Kidney capillary endothelial cell (primary cell): ENCODE data around the gene NUCB1.

Experiments
- DNase-seq: peaks from one replicate; pipeline ENCODE4 v3.0.0-alpha.2; 2018; ENCODE audit warnings: low spot score

The NUCB1 gene

DNA sequence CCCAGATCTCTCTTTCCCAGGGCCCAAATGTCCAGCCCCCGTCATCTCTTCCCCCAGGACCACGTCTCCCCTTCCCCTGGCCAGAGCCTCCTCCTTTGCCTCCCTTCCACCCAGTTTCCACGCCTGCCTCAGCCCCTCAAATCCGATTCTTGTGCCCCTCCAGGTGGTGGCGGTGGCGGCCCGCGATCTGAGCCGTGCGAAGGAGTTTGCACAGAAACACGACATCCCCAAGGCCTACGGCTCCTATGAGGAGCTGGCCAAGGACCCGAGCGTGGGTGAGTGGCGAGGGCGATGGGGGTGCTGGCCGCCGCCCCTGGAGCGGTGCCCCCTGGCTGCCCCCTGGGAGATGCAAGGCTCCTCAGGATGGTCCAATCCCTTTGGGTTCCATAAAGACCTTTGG lies 34.7 kb downstream of the NUCB1 start:
- no peak for DNase-seq

DNA sequence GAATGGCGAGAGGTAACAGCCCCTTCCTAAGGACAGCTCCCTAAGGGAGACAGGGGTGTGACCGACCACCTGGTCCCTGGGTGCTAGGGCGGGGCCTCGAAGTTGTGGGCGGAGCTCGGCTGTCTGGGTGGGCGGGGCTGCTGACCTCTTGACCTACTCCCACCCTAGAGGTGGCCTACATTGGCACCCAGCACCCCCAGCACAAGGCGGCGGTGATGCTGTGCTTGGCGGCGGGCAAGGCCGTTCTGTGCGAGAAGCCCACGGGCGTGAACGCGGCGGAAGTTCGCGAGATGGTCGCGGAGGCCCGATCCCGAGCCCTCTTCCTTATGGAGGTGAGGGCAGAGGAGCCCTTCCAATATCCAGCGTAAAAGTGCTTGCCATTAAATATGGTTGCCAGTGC lies 35.8 kb downstream of the NUCB1 start:
- DNase-seq: no peak

DNA sequence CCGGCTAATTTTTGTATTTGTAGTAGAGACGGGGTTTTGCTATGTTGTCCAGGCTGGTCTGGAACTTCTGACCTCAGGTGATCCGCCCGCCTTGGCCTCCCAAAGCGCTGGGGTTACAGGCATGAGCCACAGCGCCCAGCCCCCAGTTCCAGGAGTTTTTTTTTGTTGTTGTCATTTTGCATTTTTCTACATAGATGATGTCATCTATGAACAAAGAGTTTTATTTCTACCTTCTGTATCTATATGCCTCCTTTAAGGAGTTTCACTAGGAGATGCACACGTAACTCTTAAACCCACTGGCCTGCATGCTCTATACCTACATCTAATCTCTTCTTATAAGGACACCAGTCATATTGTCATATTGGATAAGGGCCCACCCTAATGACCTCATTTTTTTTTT lies 38.1 kb downstream of the NUCB1 start:
- DNase-seq: no peak

DNA sequence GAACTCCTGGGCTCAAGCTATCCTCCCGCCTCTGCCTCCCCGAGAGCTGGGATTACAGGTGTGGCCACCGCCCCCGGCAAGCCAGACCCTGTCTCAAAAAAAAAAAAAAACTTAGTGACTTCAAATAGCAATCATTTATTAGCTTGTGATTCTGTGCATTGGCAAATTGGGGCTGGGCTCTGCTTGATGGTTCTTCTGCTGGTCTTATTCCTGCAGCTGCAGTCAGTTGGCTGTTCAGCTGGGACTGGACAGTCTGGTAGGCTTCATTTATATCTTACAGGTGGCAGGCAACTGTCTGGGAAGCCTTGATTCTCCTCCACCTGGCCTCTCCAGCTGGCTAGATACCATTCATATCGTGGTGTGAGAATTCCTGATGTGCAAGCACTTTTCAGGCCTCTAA lies 40.8 kb downstream of the NUCB1 start:
- DNase-seq: no peak

DNA sequence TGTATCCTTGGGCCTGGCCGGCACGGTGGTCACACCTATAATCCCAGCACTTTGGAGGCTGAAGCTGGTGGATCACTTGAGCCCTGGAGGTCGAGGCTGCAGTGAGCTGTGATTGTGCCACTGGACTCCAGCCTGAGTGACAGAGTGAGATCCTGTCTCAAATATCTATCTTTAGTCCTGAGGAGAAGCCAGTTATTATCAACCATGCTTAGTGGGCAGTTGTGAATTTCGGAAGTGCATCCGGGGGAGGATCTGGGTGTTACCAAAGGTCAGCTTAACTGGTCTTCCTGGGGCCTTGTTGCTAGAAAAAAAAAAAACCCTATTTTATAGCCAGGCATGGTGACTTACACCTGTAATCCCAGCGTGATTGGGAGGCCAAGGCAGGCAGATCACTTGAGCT lies 43.0 kb downstream of the NUCB1 start:
- DNase-seq: no peak

GRCh38 chr19:48945415-48945814 lies 45.3 kb downstream of the NUCB1 start:
- no peak for DNase-seq

- no peak for DNase-seq
Measured at GRCh38 chr19:48945817-48946216, 45.7 kb downstream of the NUCB1 start.

DNA sequence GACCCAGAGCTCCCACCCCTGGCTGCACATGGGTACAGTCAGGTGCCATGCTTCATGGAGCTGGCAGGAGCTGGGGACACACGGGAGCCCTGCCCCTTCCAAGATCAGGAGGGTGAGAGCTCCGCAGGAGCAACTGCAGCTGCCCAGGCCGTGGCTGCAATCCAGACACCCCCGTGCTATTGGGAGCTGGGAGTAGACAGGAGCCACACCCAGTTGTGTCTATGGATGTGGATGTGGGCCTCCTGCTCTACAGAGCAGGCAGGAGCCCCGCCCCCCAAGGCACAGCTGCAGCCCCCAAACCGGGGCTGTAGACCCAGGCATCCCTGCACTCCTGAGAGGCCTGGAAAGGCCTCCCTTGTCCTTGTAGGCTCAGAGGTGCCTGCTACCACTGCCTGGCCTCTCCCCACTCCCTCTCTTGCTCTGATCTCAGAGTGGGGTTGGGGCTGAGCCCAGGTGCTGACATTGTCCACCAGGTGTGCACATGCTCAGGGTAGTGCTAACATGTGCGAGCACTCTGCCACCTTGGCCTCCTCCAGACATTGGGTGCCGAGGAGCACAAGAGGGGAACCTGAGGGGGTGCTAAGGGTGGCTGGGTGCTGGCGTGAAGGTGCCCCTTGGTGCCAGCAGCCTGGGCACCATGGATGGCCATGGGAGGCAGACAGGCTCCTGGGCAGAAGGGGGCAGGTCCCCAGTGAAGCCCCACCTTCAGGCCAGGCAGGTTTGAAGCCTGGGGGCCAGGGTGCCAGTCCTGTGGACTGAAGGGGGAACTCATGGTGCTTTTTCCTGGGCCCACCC lies 46.5 kb downstream of the NUCB1 start:
- no peak for DNase-seq

DNA sequence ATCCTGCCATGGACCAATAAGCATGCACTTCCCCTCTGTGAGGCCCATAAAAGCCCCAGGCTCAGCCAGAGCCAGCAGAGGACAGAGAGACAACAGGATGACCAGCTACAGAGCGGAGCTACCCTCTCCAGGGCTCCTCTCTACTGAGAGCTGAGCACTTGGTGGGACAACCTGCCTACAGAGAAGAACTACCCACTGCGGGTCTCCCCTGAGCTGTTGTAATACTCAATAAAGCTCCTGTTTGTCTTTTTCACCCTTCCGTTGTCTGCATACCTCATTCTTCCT lies 47.1 kb downstream of the NUCB1 start:
- no peak for DNase-seq

DNA sequence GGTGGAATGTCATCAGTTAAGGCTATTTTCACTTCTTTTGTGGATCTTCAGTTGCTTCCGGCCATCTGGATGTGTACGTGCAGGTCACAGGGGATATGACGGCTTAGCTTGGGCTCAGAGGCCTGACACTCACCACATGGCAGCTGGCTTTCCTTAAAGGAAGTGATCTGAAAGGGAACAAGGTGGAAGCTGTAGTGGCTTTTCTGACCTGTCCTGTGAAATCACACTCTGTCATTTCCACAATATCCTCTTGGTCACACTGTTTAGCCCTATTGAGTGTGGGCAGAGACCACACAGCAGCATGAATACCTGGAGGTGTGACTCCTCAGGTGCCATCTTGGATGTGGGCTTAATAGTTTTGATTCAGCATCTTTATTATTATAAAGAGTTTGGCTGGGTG lies 50.0 kb downstream of the NUCB1 start:
- peak; percentile 96 for DNase-seq

- peak; percentile 46 for DNase-seq
Measured at GRCh38 chr19:48950830-48951519, 50.9 kb downstream of the NUCB1 start.

DNA sequence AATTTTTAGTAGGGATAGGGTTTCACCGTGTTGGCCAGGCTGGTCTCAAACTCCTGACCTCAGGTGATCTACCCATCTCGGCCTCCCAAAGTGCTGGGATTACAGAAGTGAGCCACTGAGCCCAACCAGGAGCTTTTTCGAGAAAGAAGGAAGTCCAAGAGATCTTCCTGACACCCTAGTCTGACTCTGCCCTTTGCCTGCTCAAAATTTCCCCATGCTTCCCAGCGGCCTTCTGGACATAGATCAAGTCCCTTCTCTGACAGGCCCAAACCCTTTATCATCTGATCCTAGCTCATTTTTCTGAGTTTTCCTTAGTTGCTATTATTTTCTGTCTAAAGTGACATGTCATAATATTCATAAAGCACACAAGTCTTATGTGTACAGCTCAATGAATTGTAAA lies 53.0 kb downstream of the NUCB1 start:
- DNase-seq: no peak

DNA sequence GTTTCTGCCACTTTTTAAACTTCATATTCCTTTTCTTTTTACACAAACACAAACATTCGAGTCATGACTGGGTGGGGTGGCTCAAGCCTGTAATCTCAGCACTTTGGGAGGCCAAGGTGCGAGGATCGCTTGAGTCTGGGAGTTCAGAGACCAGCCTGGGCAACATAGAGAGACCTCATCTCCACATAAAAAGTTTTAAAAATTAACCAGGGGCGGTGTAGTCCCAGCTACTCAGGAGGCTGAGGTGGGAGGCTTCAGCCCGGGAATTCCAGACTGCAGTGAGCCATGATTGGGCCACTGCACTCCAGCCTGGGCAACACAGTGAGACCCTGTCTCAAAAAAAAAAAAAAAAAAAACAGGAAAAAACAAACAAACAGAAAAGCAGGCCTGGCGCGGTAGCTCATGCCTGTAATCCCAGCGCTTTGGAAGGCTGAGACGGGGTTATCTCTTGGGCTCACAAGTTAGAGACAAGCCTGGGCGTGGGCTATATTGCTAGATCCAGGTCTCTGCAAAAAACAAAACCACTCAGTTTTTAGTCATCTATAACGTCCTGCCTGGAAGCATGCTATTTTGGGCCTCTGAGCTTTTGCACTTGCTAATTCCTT lies 54.0 kb downstream of the NUCB1 start:
- DNase-seq: no peak

- DNase-seq: peak; percentile 93
Measured at GRCh38 chr19:48954595-48955307, 54.6 kb downstream of the NUCB1 start, which contains the start of gene BAX. Gene BAX, plus strand, starts transcription at chr19:48954875. Its CDS starts 54 bp downstream, at chr19:48954929.

GRCh38 chr19:48955308-48955958 lies 55.3 kb downstream of the NUCB1 start:
- no peak for DNase-seq

- DNase-seq: no peak
Measured at GRCh38 chr19:48958006-48958405, 57.9 kb downstream of the NUCB1 start.

GRCh38 chr19:48959341-48960239 lies 59.5 kb downstream of the NUCB1 start:
- no peak for DNase-seq

DNA sequence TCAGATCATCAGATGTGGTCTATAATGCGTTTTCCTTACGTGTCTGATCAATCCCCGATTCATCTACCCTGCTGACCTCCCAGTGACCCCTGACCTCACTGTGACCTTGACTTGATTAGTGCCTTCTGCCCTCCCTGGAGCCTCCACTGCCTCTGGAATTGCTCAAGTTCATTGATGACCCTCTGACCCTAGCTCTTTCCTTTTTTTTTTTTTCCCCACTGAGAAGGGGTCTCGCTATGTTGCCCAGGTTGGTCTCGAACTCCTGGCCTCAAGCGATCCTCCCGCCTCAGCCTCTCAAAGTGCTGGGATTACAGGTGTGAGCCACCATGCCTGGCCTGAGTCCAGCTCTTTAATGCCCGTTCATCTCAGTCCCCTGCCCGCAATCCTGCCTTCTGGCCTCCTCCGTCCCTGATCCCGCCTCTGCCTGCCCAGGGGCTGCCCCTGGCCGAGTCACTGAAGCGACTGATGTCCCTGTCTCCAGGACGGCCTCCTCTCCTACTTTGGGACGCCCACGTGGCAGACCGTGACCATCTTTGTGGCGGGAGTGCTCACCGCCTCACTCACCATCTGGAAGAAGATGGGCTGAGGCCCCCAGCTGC lies 61.0 kb downstream of the NUCB1 start:
- DNase-seq: no peak

DNA sequence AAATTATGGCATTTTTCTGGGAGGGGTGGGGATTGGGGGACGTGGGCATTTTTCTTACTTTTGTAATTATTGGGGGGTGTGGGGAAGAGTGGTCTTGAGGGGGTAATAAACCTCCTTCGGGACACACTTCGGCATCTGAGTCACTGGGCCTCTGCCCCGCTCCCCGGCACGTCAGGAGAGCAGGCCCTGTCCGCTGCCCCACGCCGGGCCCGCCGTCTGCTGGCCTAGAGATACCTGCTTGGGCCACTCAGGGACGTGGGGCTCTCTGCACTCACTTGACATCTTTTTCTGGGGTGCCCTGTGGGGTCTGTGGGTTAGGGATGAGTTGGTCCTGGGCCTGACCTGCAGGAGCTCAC lies 61.5 kb downstream of the NUCB1 start:
- DNase-seq: no peak

- no peak for DNase-seq
Measured at GRCh38 chr19:48962029-48962848, 62.1 kb downstream of the NUCB1 start.
